K562 (cell line): ENCODE data around the gene KIF6. TPM values are rescaled to one million over a fixed set of nuclear protein-coding genes. Genes with fewer than 3 reads are reported as not detected.

Source experiments
- HEY1 ChIP-seq: fragments of 250-450 bp; sonication (Bioruptor Pico); IDR thresholded peaks from 2 replicates; pipeline ENCODE4 v1.5.0; 2020; ENCODE audit warnings: mild to moderate bottlenecking, moderate library complexity, borderline replicate concordance
- KLF1 ChIP-seq: fragments of 450-650 bp; IDR thresholded peaks from 2 replicates; pipeline ENCODE4 v1.6.1; 2016; ENCODE audit warnings: missing genetic modification characterization, missing compliant biosample characterization
- SRSF1 ChIP-seq: fragments of 200-400 bp; formaldehyde crosslinking; IDR thresholded peaks from 2 replicates; pipeline ENCODE4 v1.6.1; 2017; ENCODE audit warnings: mild to moderate bottlenecking, low read depth, low read length, moderate library complexity
- ZBTB40 ChIP-seq, 2 experiments: fragments of 450-650 bp in 1 of 2; sonication (generic) in 1 of 2; formaldehyde crosslinking in 1 of 2; IDR thresholded peaks; 2 replicates each; pipeline versions ENCODE4 v1.7.1 to v1.9.0; 2016 to 2022; ENCODE audit warnings: inconsistent platforms in 1 of 2, mild to moderate bottlenecking in 1 of 2, missing genetic modification reagents in 1 of 2
- polyA plus RNA-seq, 8 experiments: library from polyadenylated mRNA; depleted of rRNA in 4 of 8; stranded (reverse) in 5 of 8; unstranded in 3 of 8; fragments of >200 nt; fragmentation: Nextera tagmentation in 2 of 8; fragmentation: Illumina TruSeq in 1 of 8; extraction: Ambion mirVana in 2 of 8; extraction: Trizol in 1 of 8; gene quantifications; 2 replicates each; pipeline versions ENCODE4 v1.2.1 to v1.2.3, GENCODE V29; 2011 to 2014; ENCODE audit warnings: inconsistent platforms in 1 of 8, missing spikeins in 1 of 8
- total RNA-seq, 7 experiments: library from RNA; depleted of rRNA in 6 of 7; stranded (reverse); fragments of >200 nt in 6 of 7; fragmentation: Illumina TruSeq in 2 of 7; extraction: Trizol in 2 of 7; gene quantifications; 2 replicates each; pipeline versions ENCODE4 v1.2.1 to v1.2.3, GENCODE V29; 2011 to 2021; ENCODE audit warnings: low replicate concordance in 1 of 7

Gene KIF6
- total and polyA plus RNA-seq, 9 of the 15 experiments (the other 6 are each of a cell fraction or from before 2014, with no cell fraction given) = not detected

- no peak for TF ChIP-seq HEY1
- no peak for TF ChIP-seq KLF1 (tag)
- no peak for TF ChIP-seq ZBTB40 (IDR thresholded peaks at IDR 0.05)
- no peak for TF ChIP-seq ZBTB40 (CRISPR knock-in tag; IDR thresholded peaks at IDR 0.05)
- TF ChIP-seq SRSF1 = no peak
Observed at GRCh38 chr6:39391182-39391581, 334.0 kb downstream of the KIF6 start (continued).
